Activated effector memory CD4-positive, alpha-beta T cell treated with anti-CD3 and anti-CD28 coated beads, Interleukin-2, amount 50 U/mL, for 16 hours (primary cell): Measurements from ENCODE around the gene TMEM45B.
"Not testable (repeated sequence)": the region's sequence is repeated elsewhere in the genome, so short reads cannot be mapped to it uniquely, and the experiment has no call there.

Experiments
- DNase-seq: peaks from one replicate; pipeline ENCODE4 v3.0.0-alpha.2; 2020

Gene TMEM45B

GRCh38 chr11:129815596-129816461, at the start of gene TMEM45B:
Gene TMEM45B (plus strand): TSS chr11:129815848. CDS start chr11:129852483, 36,635 bp downstream.
- DNase-seq: peak; percentile 71

GRCh38 chr11:129766898-129767604, 48.6 kb upstream of the TMEM45B start:
- DNase-seq: no peak

GRCh38 chr11:129767827-129768226, 47.8 kb upstream of the TMEM45B start:
- DNase-seq: no peak

- no peak for DNase-seq
These were observed 47.3 kb upstream of the TMEM45B start for GRCh38 chr11:129768356-129768755.

- no peak for DNase-seq
These were observed 46.6 kb upstream of the TMEM45B start for GRCh38 chr11:129769059-129769458.

GRCh38 chr11:129770993-129771392, 44.7 kb upstream of the TMEM45B start:
- DNase-seq: no peak

- DNase-seq: not testable (repeated sequence)
These were observed 44.2 kb upstream of the TMEM45B start for GRCh38 chr11:129771456-129771855.

GRCh38 chr11:129778877-129779276, 36.8 kb upstream of the TMEM45B start:
- no peak for DNase-seq

- no peak for DNase-seq
These were observed 36.3 kb upstream of the TMEM45B start for GRCh38 chr11:129779342-129779741.

GRCh38 chr11:129785383-129786111, 30.1 kb upstream of the TMEM45B start:
- no peak for DNase-seq

GRCh38 chr11:129786112-129786416, 29.6 kb upstream of the TMEM45B start:
- not testable (repeated sequence) for DNase-seq

GRCh38 chr11:129787532-129788155, 28.0 kb upstream of the TMEM45B start:
- DNase-seq: no peak

GRCh38 chr11:129788278-129788677, 27.4 kb upstream of the TMEM45B start:
- no peak for DNase-seq

- DNase-seq: no peak
These were observed 25.5 kb upstream of the TMEM45B start for GRCh38 chr11:129790106-129790505.

- DNase-seq: no peak
These were observed 24.1 kb upstream of the TMEM45B start for GRCh38 chr11:129791515-129791914.

- DNase-seq: no peak
These were observed 23.0 kb upstream of the TMEM45B start for GRCh38 chr11:129792663-129793062.

- DNase-seq: no peak
These were observed 20.6 kb upstream of the TMEM45B start for GRCh38 chr11:129795089-129795488.

- no peak for DNase-seq
These were observed 17.4 kb upstream of the TMEM45B start for GRCh38 chr11:129798212-129798611.

GRCh38 chr11:129800162-129800561, 15.5 kb upstream of the TMEM45B start:
- not testable (repeated sequence) for DNase-seq

- no peak for DNase-seq
These were observed 15.0 kb upstream of the TMEM45B start for GRCh38 chr11:129800655-129801054.

GRCh38 chr11:129803533-129803932, 12.1 kb upstream of the TMEM45B start:
- no peak for DNase-seq

GRCh38 chr11:129804012-129804411, 11.6 kb upstream of the TMEM45B start:
- DNase-seq: no peak

- not testable (repeated sequence) for DNase-seq
These were observed 7.4 kb upstream of the TMEM45B start for GRCh38 chr11:129808241-129808640.
